Transverse colon (tissue), 4 donors: ENCODE data around the gene KIF7. TPM values are rescaled to one million over a fixed set of nuclear protein-coding genes. Genes with fewer than 3 reads are reported as not detected.

Source experiments
- DNase-seq: peaks from one replicate; pipeline ENCODE4 v3.0.0-alpha.2; 2019
- H3K27ac ChIP-seq, 4 donors: fragments of 200-600 bp; sonication (generic); 2 replicates each; pipeline ENCODE4 v1.5.1; 2016 to 2018; ENCODE audit warnings: inconsistent platforms in 4 of 4
- H3K27me3 ChIP-seq: fragments of 200-600 bp; sonication (generic); 2 replicates; pipeline ENCODE4 v1.5.1; 2017; ENCODE audit warnings: inconsistent platforms
- H3K36me3 ChIP-seq, 4 donors: fragments of 200-600 bp; sonication (generic); 2 replicates each; pipeline ENCODE4 v1.5.1; 2017 to 2019; ENCODE audit warnings: inconsistent platforms in 4 of 4
- H3K4me1 ChIP-seq, 4 donors: fragments of 200-600 bp; sonication (generic); 2 replicates each; pipeline ENCODE4 v1.5.1; 2017 to 2020; ENCODE audit warnings: inconsistent platforms in 4 of 4
- H3K4me3 ChIP-seq, 4 donors: fragments of 200-600 bp; sonication (generic); 1 replicate in 1 of 4; 2 replicates in 3 of 4; pipeline versions ENCODE4 v1.5.1 to v1.6.1; 2017 to 2019; ENCODE audit warnings: inconsistent platforms in 4 of 4
- H3K9me3 ChIP-seq, 2 donors: fragments of 200-600 bp; sonication (generic); 2 replicates each; pipeline ENCODE4 v1.5.1; 2017 to 2019; ENCODE audit warnings: inconsistent platforms in 2 of 2
- CTCF ChIP-seq, 5 experiments: fragments of 200-600 bp in 3 of 5; fragments of 450-650 bp in 2 of 5; sonication (generic) in 3 of 5; IDR thresholded peaks; 1 replicate in 2 of 5; 2 replicates in 3 of 5; pipeline ENCODE4 v1.5.1; 2016 to 2017; ENCODE audit warnings: antibody characterized with exemption in 5 of 5, inconsistent platforms in 3 of 5, mild to moderate bottlenecking in 2 of 5, moderate library complexity in 1 of 5
- EP300 ChIP-seq: sonication (generic); formaldehyde crosslinking; IDR thresholded peaks from one replicate; pipeline ENCODE4 v1.6.1; 2017; ENCODE audit warnings: antibody characterized with exemption, low read depth
- POLR2A ChIP-seq: fragments of 450-650 bp; IDR thresholded peaks from one replicate; pipeline ENCODE4 v1.6.1; 2016; ENCODE audit warnings: antibody characterized with exemption, mild to moderate bottlenecking, moderate library complexity
- POLR2AphosphoS5 ChIP-seq, 3 donors: sonication (generic); formaldehyde crosslinking; IDR thresholded peaks; one replicate each; pipeline ENCODE4 v1.6.1; 2016; ENCODE audit warnings: antibody characterized with exemption in 3 of 3
- WGBS, 2 donors: methylation state at CpG; one replicate each; pipeline ENCODE4 v1.1.5; 2018; ENCODE audit warnings: low coverage in 1 of 2; 5-methylcytosine and 5-hydroxymethylcytosine counted together
- in situ Hi-C, 4 donors: fragments of 200-750 bp; cut with MboI; loops; one replicate each; pipeline versions ENCODE4 v1.15.0 to v1.15.1; 2017; ENCODE audit warnings: low sequenced_read_pairs in 3 of 4, low pct_ligation_motif_present in 1 of 4, low pct_unique_long_range_greater_than_20kb in 1 of 4
- intact Hi-C: fragments of 100-400 bp; cut with DNase I; formaldehyde crosslinking; loops from one replicate; pipeline ENCODE4 v1.15.1; 2023; ENCODE audit warnings: low total_unique reads
- total RNA-seq, 4 donors: library from RNA; depleted of rRNA; stranded (reverse); fragments of >200 nt; gene quantifications; one replicate each; pipeline ENCODE4 v1.1.0, GENCODE V29; 2016

Gene KIF7
- total RNA-seq, 4 donors from 2014 or later, result 2.3 to 11.5 (median 5.4) TPM

GRCh38 chr15:89631902-89632264 is 23.4 kb downstream of the KIF7 start:
- no peak for DNase-seq
- H3K27ac ChIP-seq, result no peak overlapping the region
- no peak overlapping the region for H3K4me3 ChIP-seq
- intact Hi-C loops, result no loop called here
- in situ Hi-C loops, result no loop called here
- no peak for TF ChIP-seq POLR2AphosphoS5 (IDR thresholded peaks at IDR 0.05)
- no peak for TF ChIP-seq POLR2A
- no peak for TF ChIP-seq EP300
- TF ChIP-seq CTCF (IDR thresholded peaks at IDR 0.05), result no peak
- WGBS, 2 donors, result 68 to 90% methylated on average over 4 to 10 of the region's 10 CpGs
- H3K27me3 ChIP-seq, result no peaks in the 10 kb centered on the region
- H3K9me3 ChIP-seq, result no peaks in the 10 kb centered on the region
- no peaks in the 10 kb centered on the region for H3K36me3 ChIP-seq
- H3K4me1 ChIP-seq, result no peaks in the 10 kb centered on the region

- Histone ChIP-seq H3K27ac (no peak overlapping the region), H3K36me3 (no peaks in the 10 kb centered on the region), H3K9me3 (no peaks in the 10 kb centered on the region), H3K27me3 (no peaks in the 10 kb centered on the region), H3K4me1 (no peaks in the 10 kb centered on the region), H3K4me3 (no peak overlapping the region)
- DNase-seq, result no peak
- 87 to 94% methylated on average over 8 to 29 of the region's 30 CpGs for WGBS, 2 donors
- intact Hi-C loops, result no loop called here
- TF ChIP-seq EP300, result no peak
- TF ChIP-seq POLR2A, result no peak
- TF ChIP-seq POLR2AphosphoS5 (IDR thresholded peaks at IDR 0.05), result no peak
- no peak for TF ChIP-seq CTCF (IDR thresholded peaks at IDR 0.05)
- in situ Hi-C loops, result no loop called here
Observed at GRCh38 chr15:89630974-89631901, 24.0 kb downstream of the KIF7 start.

GRCh38 chr15:89630260-89630659 is 25.0 kb downstream of the KIF7 start:
- in situ Hi-C loops, result no loop called here
- 98% methylated on average over 12 of the region's 14 CpGs; no CpG with 5 or more reads in 1 of the 2 donors for WGBS, 2 donors
- intact Hi-C loops, result no loop called here
- no peaks in the 10 kb centered on the region for H3K4me1 ChIP-seq
- H3K36me3 ChIP-seq, result no peaks in the 10 kb centered on the region
- H3K9me3 ChIP-seq, result no peaks in the 10 kb centered on the region
- DNase-seq, result no peak
- H3K27ac ChIP-seq, result no peak overlapping the region
- TF ChIP-seq EP300 (no peak), POLR2A (no peak), CTCF (IDR thresholded peaks at IDR 0.05) (no peak), POLR2AphosphoS5 (IDR thresholded peaks at IDR 0.05) (no peak)
- H3K27me3 ChIP-seq, result no peaks in the 10 kb centered on the region
- no peak overlapping the region for H3K4me3 ChIP-seq

GRCh38 chr15:89629829-89630228 is 25.4 kb downstream of the KIF7 start:
- Histone ChIP-seq H3K9me3 (no peaks in the 10 kb centered on the region), H3K27ac (no peak overlapping the region), H3K4me1 (no peaks in the 10 kb centered on the region), H3K36me3 (no peaks in the 10 kb centered on the region), H3K27me3 (no peaks in the 10 kb centered on the region), H3K4me3 (no peak overlapping the region)
- intact Hi-C loops, result no loop called here
- DNase-seq, result no peak
- TF ChIP-seq POLR2A, result no peak
- TF ChIP-seq POLR2AphosphoS5 (IDR thresholded peaks at IDR 0.05), result no peak
- no peak for TF ChIP-seq EP300
- TF ChIP-seq CTCF (IDR thresholded peaks at IDR 0.05), result no peak
- 96% methylated on average over 5 of the region's 5 CpGs; no CpG with 5 or more reads in 1 of the 2 donors for WGBS, 2 donors
- in situ Hi-C loops, result no loop called here
